ENCODE measurements around the gene GRB7.
A peak's percentile ranks its signal among the peaks of the same experiment; 100 is the strongest.
"Not testable (repeated sequence)": the region's sequence is repeated elsewhere in the genome, so short reads cannot be mapped to it uniquely, and the experiment has no call there.

The GRB7 gene

GRCh38 chr17:39737760-39738567 is at the start of gene GRB7:
TSS of gene GRB7 (plus strand) at chr17:39737938. CDS start at chr17:39742302, 4,364 bp downstream.
- no peak within 1 kb of the TSS for H3K27ac ChIP-seq (ENCODE audit: low read depth, low read length)
- H3K9ac ChIP-seq (ENCODE audit: low read length): peak within 1 kb of the TSS; percentile 57
- no peaks in the 10 kb centered on the region for H3K36me3 ChIP-seq (ENCODE audit: control insufficient read depth, insufficient read depth, low read length)
- H3K27me3 ChIP-seq (ENCODE audit: control insufficient read depth, insufficient read depth, low read length): peaks cover 21% of the 10 kb centered on the region
- H3K4me3 ChIP-seq (ENCODE audit: low read length): peak within 1 kb of the TSS; percentile 68
- no peaks in the 10 kb centered on the region for H3K4me1 ChIP-seq (ENCODE audit: control insufficient read depth, insufficient read depth, low read length)

- peaks cover 8% of the 10 kb centered on the region for H3K4me1 ChIP-seq (ENCODE audit: control insufficient read depth, insufficient read depth, low read length)
- H3K27me3 ChIP-seq (ENCODE audit: control insufficient read depth, insufficient read depth, low read length): no peaks in the 10 kb centered on the region
- H3K27ac ChIP-seq (ENCODE audit: low read depth, low read length): peak overlapping the region; percentile 91
- no peaks in the 10 kb centered on the region for H3K36me3 ChIP-seq (ENCODE audit: control insufficient read depth, insufficient read depth, low read length)
- H3K4me3 ChIP-seq (ENCODE audit: low read length): peak overlapping the region; percentile 85
- H3K9ac ChIP-seq (ENCODE audit: low read length): peak overlapping the region; percentile 19
Measured at GRCh38 chr17:39688475-39688835, 49.3 kb upstream of the GRB7 start.

GRCh38 chr17:39688945-39689344 is 48.8 kb upstream of the GRB7 start:
- H3K4me3 ChIP-seq (ENCODE audit: low read length): peak overlapping the region; percentile 85
- no peaks in the 10 kb centered on the region for H3K36me3 ChIP-seq (ENCODE audit: control insufficient read depth, insufficient read depth, low read length)
- H3K4me1 ChIP-seq (ENCODE audit: control insufficient read depth, insufficient read depth, low read length): peaks cover 8% of the 10 kb centered on the region
- H3K27ac ChIP-seq (ENCODE audit: low read depth, low read length): no peak overlapping the region
- H3K9ac ChIP-seq (ENCODE audit: low read length): no peak overlapping the region
- H3K27me3 ChIP-seq (ENCODE audit: control insufficient read depth, insufficient read depth, low read length): no peaks in the 10 kb centered on the region

- H3K9ac ChIP-seq (ENCODE audit: low read length): no peak overlapping the region
- H3K27ac ChIP-seq (ENCODE audit: low read depth, low read length): no peak overlapping the region
- H3K4me3 ChIP-seq (ENCODE audit: low read length): no peak overlapping the region
- H3K27me3 ChIP-seq (ENCODE audit: control insufficient read depth, insufficient read depth, low read length): no peaks in the 10 kb centered on the region
- H3K36me3 ChIP-seq (ENCODE audit: control insufficient read depth, insufficient read depth, low read length): no peaks in the 10 kb centered on the region
- peaks cover 2% of the 10 kb centered on the region for H3K4me1 ChIP-seq (ENCODE audit: control insufficient read depth, insufficient read depth, low read length)
Measured at GRCh38 chr17:39694593-39694992, 43.1 kb upstream of the GRB7 start.

GRCh38 chr17:39695089-39695474 is 42.7 kb upstream of the GRB7 start:
- no peaks in the 10 kb centered on the region for H3K27me3 ChIP-seq (ENCODE audit: control insufficient read depth, insufficient read depth, low read length)
- no peak overlapping the region for H3K9ac ChIP-seq (ENCODE audit: low read length)
- peaks cover 2% of the 10 kb centered on the region for H3K4me1 ChIP-seq (ENCODE audit: control insufficient read depth, insufficient read depth, low read length)
- H3K36me3 ChIP-seq (ENCODE audit: control insufficient read depth, insufficient read depth, low read length): no peaks in the 10 kb centered on the region
- no peak overlapping the region for H3K4me3 ChIP-seq (ENCODE audit: low read length)
- H3K27ac ChIP-seq (ENCODE audit: low read depth, low read length): no peak overlapping the region

- Histone ChIP-seq H3K4me3 (ENCODE audit: low read length) (no peak overlapping the region), H3K9ac (ENCODE audit: low read length) (no peak overlapping the region), H3K27me3 (ENCODE audit: control insufficient read depth, insufficient read depth, low read length) (no peaks in the 10 kb centered on the region), H3K36me3 (ENCODE audit: control insufficient read depth, insufficient read depth, low read length) (no peaks in the 10 kb centered on the region), H3K4me1 (ENCODE audit: control insufficient read depth, insufficient read depth, low read length) (peaks cover 2% of the 10 kb centered on the region), H3K27ac (ENCODE audit: low read depth, low read length) (no peak overlapping the region)
Measured at GRCh38 chr17:39696731-39697130, 41.0 kb upstream of the GRB7 start.

GRCh38 chr17:39697961-39698360 is 39.8 kb upstream of the GRB7 start:
- Histone ChIP-seq H3K27ac (ENCODE audit: low read depth, low read length) (no peak overlapping the region), H3K36me3 (ENCODE audit: control insufficient read depth, insufficient read depth, low read length) (no peaks in the 10 kb centered on the region), H3K4me1 (ENCODE audit: control insufficient read depth, insufficient read depth, low read length) (peaks cover 2% of the 10 kb centered on the region), H3K27me3 (ENCODE audit: control insufficient read depth, insufficient read depth, low read length) (no peaks in the 10 kb centered on the region), H3K9ac (ENCODE audit: low read length) (no peak overlapping the region), H3K4me3 (ENCODE audit: low read length) (no peak overlapping the region)

- not testable (repeated sequence) for H3K9ac ChIP-seq (ENCODE audit: low read length)
- H3K27ac ChIP-seq (ENCODE audit: low read depth, low read length): peak overlapping the region; percentile 54
Measured at GRCh38 chr17:39699157-39699817, 38.5 kb upstream of the GRB7 start.

GRCh38 chr17:39699818-39700147 is 38.0 kb upstream of the GRB7 start, which contains the start of gene ERBB2:
TSS of gene ERBB2 (plus strand) at chr17:39700064. CDS start at chr17:39700239, 175 bp downstream.
- Histone ChIP-seq H3K27me3 (ENCODE audit: control insufficient read depth, insufficient read depth, low read length) (no peaks in the 10 kb centered on the region), H3K9ac (ENCODE audit: low read length) (peak within 1 kb of the TSS; percentile 21), H3K4me3 (ENCODE audit: low read length) (peak within 1 kb of the TSS; percentile 79), H3K4me1 (ENCODE audit: control insufficient read depth, insufficient read depth, low read length) (peaks cover 5% of the 10 kb centered on the region), H3K36me3 (ENCODE audit: control insufficient read depth, insufficient read depth, low read length) (no peaks in the 10 kb centered on the region), H3K27ac (ENCODE audit: low read depth, low read length) (peak within 1 kb of the TSS; percentile 68)

More at GRCh38 chr17:39699157-39699817, 38.5 kb upstream of the GRB7 start:
- not testable (repeated sequence) for H3K4me1 ChIP-seq (ENCODE audit: control insufficient read depth, insufficient read depth, low read length); H3K27me3 ChIP-seq (ENCODE audit: control insufficient read depth, insufficient read depth, low read length); H3K36me3 ChIP-seq (ENCODE audit: control insufficient read depth, insufficient read depth, low read length)
- peak overlapping the region; percentile 79 for H3K4me3 ChIP-seq (ENCODE audit: low read length)

GRCh38 chr17:39700148-39700987 is 37.4 kb upstream of the GRB7 start:
- peak overlapping the region; percentile 68 for H3K27ac ChIP-seq (ENCODE audit: low read depth, low read length)
- no peaks in the 10 kb centered on the region for H3K36me3 ChIP-seq (ENCODE audit: control insufficient read depth, insufficient read depth, low read length)
- H3K9ac ChIP-seq (ENCODE audit: low read length): peak overlapping the region; percentile 21
- no peaks in the 10 kb centered on the region for H3K27me3 ChIP-seq (ENCODE audit: control insufficient read depth, insufficient read depth, low read length)
- peak overlapping the region; percentile 79 for H3K4me3 ChIP-seq (ENCODE audit: low read length)
- peaks cover 5% of the 10 kb centered on the region for H3K4me1 ChIP-seq (ENCODE audit: control insufficient read depth, insufficient read depth, low read length)

GRCh38 chr17:39701012-39701783 is 36.5 kb upstream of the GRB7 start:
- H3K4me1 ChIP-seq (ENCODE audit: control insufficient read depth, insufficient read depth, low read length): peaks cover 5% of the 10 kb centered on the region
- no peaks in the 10 kb centered on the region for H3K36me3 ChIP-seq (ENCODE audit: control insufficient read depth, insufficient read depth, low read length)
- peak overlapping the region; percentile 68 for H3K27ac ChIP-seq (ENCODE audit: low read depth, low read length)
- H3K4me3 ChIP-seq (ENCODE audit: low read length): peak overlapping the region; percentile 79
- no peaks in the 10 kb centered on the region for H3K27me3 ChIP-seq (ENCODE audit: control insufficient read depth, insufficient read depth, low read length)
- no peak overlapping the region for H3K9ac ChIP-seq (ENCODE audit: low read length)

All from rectal smooth muscle tissue (tissue), 1 donor.